Transverse colon (tissue), 4 donors: ENCODE data around the gene ZSCAN5B.

Source experiments
- EP300 ChIP-seq: sonication (generic); formaldehyde crosslinking; IDR thresholded peaks from one replicate; pipeline ENCODE4 v1.6.1; 2017; ENCODE audit warnings: antibody characterized with exemption, low read depth
- POLR2A ChIP-seq: fragments of 450-650 bp; IDR thresholded peaks from one replicate; pipeline ENCODE4 v1.6.1; 2016; ENCODE audit warnings: antibody characterized with exemption, mild to moderate bottlenecking, moderate library complexity
- POLR2AphosphoS5 ChIP-seq, 3 donors: sonication (generic); formaldehyde crosslinking; IDR thresholded peaks; one replicate each; pipeline ENCODE4 v1.6.1; 2016; ENCODE audit warnings: antibody characterized with exemption in 3 of 3
- TF ChIP-seq, protein P1 (sequence below), 5 experiments: fragments of 200-600 bp in 3 of 5; fragments of 450-650 bp in 2 of 5; sonication (generic) in 3 of 5; IDR thresholded peaks; 1 replicate in 2 of 5; 2 replicates in 3 of 5; pipeline ENCODE4 v1.5.1; 2016 to 2017; ENCODE audit warnings: antibody characterized with exemption in 5 of 5, inconsistent platforms in 3 of 5, mild to moderate bottlenecking in 2 of 5, moderate library complexity in 1 of 5

GRCh38 chr19:56155124-56155687 is 42.4 kb downstream of the ZSCAN5B start:
- TF ChIP-seq, protein P1, sequence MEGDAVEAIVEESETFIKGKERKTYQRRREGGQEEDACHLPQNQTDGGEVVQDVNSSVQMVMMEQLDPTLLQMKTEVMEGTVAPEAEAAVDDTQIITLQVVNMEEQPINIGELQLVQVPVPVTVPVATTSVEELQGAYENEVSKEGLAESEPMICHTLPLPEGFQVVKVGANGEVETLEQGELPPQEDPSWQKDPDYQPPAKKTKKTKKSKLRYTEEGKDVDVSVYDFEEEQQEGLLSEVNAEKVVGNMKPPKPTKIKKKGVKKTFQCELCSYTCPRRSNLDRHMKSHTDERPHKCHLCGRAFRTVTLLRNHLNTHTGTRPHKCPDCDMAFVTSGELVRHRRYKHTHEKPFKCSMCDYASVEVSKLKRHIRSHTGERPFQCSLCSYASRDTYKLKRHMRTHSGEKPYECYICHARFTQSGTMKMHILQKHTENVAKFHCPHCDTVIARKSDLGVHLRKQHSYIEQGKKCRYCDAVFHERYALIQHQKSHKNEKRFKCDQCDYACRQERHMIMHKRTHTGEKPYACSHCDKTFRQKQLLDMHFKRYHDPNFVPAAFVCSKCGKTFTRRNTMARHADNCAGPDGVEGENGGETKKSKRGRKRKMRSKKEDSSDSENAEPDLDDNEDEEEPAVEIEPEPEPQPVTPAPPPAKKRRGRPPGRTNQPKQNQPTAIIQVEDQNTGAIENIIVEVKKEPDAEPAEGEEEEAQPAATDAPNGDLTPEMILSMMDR (IDR thresholded peaks at IDR 0.05), result peak in 3 of 5 experiments; percentile 28 to 41 (median 37)
- no peak for TF ChIP-seq POLR2AphosphoS5 (IDR thresholded peaks at IDR 0.05)
- no peak for TF ChIP-seq POLR2A
- TF ChIP-seq EP300, result no peak
